HuH-7 (cell line): ENCODE measurements around the gene PCBP3.
"Not testable (repeated sequence)": the region's sequence is repeated elsewhere in the genome, so short reads cannot be mapped to it uniquely, and the experiment has no call there.

Source experiments
- DNase-seq: peaks from one replicate; pipeline ENCODE4 v3.0.0; 2011; ENCODE audit warnings: low spot score

PCBP3 gene

GRCh38 chr21:45643021-45643980, at the start of gene PCBP3:
Gene PCBP3, plus strand, starts transcription at chr21:45643725. Its CDS starts 206,361 bp downstream, at chr21:45850086.
- DNase-seq = no peak

- no peak for DNase-seq
Observed at GRCh38 chr21:45594721-45595489, 48.6 kb upstream of the PCBP3 start.

DNA sequence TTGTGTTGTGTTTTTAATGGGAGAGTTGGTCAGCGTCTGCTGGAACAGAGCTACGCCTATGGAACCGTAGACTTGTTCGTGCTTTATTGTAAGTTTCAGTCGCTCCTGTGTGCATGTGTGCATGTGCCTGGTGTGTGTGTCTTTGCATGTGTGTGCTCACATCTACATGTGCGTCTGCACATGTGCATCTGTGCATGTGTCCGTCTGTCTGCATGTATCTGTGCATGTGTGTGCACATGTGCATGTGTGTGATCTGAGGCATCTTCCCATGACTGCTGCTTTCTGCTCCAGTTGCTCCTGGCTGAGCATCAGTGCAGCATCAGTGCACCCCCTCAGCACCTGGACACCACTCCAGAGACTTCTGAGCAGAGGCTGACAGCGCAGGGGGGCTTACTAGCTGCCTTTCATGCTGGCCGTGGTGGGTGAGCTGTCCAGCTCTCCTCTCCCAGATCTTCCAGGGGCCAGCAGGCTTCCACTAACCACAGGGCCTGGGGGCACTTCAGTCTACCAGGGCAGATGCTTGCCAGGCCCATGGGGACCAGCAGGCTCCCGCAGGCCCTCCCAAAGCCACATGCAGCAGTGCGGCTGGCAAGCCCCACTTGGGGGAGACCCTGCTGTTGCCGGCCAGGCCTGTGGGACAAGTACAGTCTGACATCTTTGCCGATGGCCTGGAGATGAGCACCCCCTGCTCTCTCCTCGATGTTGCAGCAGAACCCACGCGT, 47.8 kb upstream of the PCBP3 start:
- DNase-seq = no peak

GRCh38 chr21:45596704-45597318, 46.7 kb upstream of the PCBP3 start:
- DNase-seq = peak; percentile 93

- no peak for DNase-seq
Observed at GRCh38 chr21:45598109-45598508, 45.4 kb upstream of the PCBP3 start.

DNA sequence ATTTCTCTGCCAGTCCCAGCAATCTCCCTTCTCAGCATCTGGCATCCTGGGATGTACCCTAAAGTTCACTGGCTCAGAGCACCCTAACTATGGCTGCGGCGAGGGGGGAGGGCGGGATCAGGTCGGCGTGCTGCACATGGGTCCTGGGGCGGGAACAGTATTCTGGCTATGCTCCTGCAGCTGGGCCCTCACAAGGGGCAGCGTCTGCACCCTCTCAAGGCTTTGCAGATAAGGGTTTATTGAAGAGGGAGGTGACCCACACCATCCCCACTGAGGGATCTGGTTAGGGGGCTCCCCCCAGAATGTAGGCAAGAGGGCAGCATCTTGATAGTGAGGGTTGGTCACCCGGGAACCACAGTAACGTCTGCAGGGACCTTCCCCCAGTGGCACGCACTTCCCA, 44.9 kb upstream of the PCBP3 start:
- no peak for DNase-seq

GRCh38 chr21:45599146-45599581, 44.4 kb upstream of the PCBP3 start:
- DNase-seq = no peak

DNA sequence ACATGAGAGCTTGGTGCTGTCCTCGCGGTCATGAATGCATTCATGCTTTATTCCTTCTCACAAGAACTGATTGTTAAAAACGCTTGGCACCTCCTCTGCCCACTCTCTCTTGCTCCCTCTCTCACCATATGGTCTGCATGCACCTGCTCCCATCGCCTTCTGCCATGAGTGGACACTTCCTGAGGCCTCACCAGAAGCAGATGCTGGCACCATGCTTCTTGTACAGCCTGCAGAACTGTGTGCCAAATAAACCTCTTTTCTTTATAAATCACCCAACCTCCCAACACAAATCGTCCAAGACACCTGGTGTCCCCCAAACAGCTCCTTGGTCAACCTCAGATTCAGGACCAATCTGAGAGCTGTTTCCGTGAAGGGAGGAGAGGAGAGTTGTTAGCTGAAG, 43.3 kb upstream of the PCBP3 start:
- no peak for DNase-seq

DNA sequence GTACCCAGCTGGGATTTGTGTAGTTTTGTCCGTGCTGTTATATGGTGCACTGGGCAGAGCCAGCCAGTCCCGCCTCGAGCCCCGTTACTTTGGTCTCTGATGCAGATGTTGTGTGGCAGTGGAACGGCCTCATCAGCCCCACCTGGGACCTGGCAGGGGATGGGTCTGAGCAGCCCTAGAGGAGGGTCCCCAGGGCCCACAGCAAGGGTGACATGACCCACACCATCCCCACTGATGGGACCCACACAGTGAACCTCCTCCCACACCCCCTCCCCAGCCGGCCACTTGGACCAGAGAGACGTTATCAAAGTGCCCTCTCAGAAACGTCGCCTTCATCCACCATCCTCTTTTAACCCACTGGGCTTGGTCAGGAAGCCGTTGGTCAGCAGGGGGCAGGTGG, 42.0 kb upstream of the PCBP3 start:
- DNase-seq = no peak

- DNase-seq = no peak
Observed at GRCh38 chr21:45602106-45602505, 41.4 kb upstream of the PCBP3 start.

DNA sequence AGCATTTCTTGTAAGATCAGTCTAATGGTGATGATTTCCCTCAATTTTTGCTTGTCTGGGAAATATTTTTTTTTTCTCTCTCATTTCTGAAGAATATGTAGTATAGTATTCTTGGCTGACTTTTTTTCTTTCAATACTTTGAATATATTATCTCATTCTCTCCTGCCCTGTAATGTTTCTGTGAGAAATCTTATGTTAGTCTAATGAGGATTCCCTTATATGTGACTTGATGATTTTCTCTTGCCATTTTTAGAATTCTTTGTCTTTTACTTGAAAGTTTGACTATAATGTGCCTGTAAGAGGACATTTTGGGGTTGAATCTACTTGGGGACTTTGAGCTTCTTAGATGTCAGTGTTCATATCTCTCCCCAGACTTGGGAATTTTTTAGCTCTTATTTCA, 40.0 kb upstream of the PCBP3 start:
- no peak for DNase-seq

DNA sequence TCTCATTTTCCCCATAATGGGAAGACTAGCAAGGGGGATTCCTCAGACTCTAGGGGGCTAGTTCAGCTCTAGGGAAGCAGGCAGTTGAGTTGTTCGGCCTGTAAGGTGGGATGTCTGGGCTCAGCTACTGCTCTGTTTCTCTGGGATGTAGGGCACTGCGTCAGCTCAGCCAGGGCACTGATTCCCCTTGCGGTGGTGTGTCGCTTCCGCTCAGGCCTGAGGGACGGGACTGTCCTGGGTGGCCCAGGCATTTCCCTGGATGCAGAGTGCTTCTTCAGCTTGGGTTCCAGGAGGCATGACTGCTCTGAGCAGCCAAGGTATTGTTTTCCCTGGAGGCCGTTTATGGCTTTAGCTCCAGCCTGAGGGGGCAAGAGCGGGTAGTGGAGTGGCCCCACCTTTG, 38.8 kb upstream of the PCBP3 start:
- not testable (repeated sequence) for DNase-seq

- DNase-seq = no peak
Observed at GRCh38 chr21:45607021-45607908, 36.3 kb upstream of the PCBP3 start.

- DNase-seq = no peak
Observed at GRCh38 chr21:45607909-45608295, 35.6 kb upstream of the PCBP3 start.

DNA sequence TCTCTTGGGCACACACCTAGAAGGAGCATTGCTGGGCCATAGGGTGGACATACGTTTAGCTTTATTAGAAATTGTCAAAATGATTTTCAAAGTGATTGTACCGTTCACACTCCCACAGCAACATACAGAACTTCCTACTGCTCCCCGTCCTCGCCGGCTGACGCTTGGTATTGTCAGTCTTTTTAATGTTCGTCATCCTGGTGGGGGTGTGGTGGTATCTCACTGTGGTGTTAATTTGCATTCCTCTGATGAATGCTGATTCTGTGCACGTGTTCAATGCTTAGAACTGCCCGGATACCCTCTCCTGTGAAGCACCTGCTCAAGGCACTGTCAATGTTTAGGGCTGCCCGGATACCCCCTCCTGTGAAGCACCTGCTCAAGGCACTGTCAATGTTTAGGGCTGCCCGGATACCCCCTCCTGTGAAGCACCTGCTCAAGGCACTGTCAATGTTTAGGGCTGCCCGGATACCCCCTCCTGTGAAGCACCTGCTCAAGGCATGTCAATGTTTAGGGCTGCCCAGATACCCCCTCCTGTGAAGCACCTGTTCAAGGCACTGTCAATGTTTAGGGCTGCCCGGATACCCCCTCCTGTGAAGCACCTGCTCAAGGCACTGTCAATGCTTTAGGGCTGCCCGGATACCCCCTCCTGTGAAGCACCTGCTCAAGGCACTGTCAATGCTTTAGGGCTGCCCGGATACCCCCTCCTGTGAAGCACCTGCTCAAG, 34.6 kb upstream of the PCBP3 start:
- not testable (repeated sequence) for DNase-seq

GRCh38 chr21:45609616-45610015, 33.9 kb upstream of the PCBP3 start:
- not testable (repeated sequence) for DNase-seq

DNA sequence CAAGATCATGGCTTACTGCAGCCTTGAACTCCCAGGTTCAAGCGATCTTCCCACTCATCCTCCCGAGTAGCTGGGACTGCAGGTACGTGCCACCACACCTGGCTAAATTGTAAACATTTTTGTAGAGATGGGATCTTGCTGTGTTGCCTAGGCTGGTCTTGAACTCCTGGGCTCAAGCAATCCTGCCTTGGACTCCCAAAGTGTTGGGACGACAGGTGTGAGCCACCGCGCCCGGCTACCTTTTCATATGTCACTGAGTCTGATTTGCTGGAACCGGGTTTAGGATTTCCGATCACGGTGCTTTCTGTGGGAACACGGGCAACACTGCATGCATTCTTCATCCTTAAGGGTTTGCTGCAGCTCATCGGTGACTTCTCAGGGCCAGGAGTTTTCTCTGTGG, 32.2 kb upstream of the PCBP3 start:
- DNase-seq = no peak

DNA sequence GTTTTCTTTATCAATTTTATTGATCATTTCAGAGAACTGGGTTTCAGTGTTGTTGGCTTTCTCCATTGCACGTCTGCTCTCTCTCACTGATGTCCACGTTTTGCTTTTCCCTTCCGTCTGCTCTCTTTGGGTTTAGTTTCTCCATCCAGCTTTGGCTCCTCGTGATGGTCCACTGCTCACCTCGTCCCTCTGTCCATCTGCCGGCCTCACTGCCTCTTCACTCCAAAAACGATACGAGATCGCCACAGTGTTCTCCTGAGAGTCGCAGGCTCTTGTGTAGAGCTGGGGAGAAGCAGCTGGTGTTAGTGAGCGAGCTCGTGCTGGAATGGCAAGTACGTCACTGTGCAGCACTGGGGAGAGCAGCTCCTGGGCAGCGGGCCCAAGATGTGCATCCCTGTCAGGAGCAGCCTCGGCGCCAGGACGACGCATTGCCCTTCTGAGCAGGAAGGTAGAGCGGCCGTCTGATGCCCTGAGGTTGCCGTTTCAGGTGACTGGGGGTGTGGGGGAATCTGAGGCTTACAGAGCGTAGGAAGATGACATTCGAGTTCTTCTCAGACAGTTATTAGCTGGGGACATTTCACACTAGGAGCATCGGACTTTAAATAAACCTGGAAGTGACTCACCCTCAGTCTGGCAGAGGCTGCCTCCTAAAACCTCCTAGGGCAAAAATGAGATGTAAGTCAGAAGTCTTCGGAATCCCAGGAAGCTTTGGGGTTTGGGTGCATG, 31.4 kb upstream of the PCBP3 start:
- no peak for DNase-seq

- DNase-seq = not testable (repeated sequence)
Observed at GRCh38 chr21:45612665-45613019, 30.9 kb upstream of the PCBP3 start.

DNA sequence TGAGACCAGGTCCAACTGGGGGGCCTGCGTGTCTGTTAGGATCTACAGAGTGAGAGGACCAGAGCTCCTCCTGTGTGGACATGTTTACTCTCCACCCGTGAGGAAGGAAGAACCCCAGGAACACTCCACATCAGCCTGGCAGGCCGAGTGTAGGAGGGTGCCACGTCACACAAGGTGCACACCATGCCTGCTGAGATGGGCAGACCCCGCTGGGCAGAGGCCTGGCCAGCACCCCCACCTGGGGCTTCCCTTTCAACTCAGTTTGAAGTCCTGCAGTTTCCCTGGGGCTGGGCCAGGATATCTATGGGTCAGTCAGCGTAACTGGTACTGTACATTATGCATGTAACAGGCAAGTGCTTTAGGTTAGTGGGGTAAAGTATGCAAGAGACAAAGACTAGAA, 30.1 kb upstream of the PCBP3 start:
- DNase-seq = no peak
